ENCODE measurements around the gene PARD3B.

GRCh38 chr2:205337274-205337673 is 792.0 kb downstream of the PARD3B start:
- TF ChIP-seq CTCF (IDR thresholded peaks at IDR 0.05) = no peak
- TF ChIP-seq POLR2AphosphoS5 (IDR thresholded peaks at IDR 0.05) = no peak

Measured in stomach (tissue), 4 donors.